NCI-H1417 treated with DMSO at 0.1 percent for 48 hours (cell line): ENCODE data around the gene MYOT.
"Not testable (repeated sequence)": the region's sequence is repeated elsewhere in the genome, so short reads cannot be mapped to it uniquely, and the experiment has no call there.

Source experiments
- DNase-seq: peaks from one replicate; lab custom pipeline; 2025; lab: John Stamatoyannopoulos, UW

MYOT gene

GRCh38 chr5:137856916-137857862 lies 10.5 kb upstream of the MYOT start:
- DNase-seq = no peak

DNA sequence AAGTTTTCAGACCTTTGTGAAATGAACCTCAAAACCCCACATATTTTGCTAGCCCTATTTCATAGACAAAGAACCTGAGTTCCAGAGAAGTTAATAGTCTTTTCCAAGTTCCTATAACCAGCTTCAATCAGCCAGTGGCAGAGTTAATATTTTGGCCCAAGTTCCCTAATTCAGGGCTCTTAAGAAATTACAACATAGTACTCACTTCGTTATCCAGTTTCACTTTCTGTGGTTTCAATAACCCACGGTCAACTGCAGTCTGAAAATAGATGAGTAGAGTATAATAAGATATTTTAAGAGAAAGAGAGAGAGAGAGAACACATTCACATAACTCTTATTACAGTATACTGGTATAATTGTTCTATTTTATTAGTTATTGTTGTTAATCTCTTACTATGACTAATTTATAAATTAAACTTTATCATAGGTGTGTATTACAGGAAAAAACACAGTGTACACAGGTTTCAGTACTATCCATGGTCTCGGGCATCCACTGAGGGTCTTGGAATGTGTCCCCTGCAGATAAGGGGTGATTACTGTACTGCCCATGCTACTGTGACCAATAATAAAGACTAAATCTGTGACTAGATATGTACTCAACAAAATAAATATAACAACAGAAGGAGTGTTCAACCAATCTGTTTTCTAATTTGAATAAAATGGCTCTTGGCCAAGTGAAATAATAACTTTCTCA lies 9.3 kb upstream of the MYOT start:
- no peak for DNase-seq

DNA sequence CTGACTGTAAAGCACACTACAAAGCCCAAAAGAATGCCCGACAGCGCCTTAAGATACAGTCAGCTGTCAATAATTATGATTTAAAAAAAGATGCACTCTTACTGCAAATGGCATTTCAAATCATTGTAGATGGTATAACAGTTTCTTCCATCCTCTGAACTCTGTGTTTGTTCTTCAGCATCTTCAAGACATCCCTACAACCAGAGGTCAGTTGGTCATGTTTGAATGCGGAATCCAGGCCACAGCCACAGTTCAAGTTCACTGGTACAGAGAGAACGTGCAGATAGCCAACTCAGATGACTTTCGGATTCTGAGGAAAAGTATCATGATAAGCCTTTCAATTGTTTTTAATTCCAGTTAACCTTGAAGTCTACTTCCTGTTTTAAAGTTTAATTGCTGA lies 8.7 kb upstream of the MYOT start:
- DNase-seq = no peak

DNA sequence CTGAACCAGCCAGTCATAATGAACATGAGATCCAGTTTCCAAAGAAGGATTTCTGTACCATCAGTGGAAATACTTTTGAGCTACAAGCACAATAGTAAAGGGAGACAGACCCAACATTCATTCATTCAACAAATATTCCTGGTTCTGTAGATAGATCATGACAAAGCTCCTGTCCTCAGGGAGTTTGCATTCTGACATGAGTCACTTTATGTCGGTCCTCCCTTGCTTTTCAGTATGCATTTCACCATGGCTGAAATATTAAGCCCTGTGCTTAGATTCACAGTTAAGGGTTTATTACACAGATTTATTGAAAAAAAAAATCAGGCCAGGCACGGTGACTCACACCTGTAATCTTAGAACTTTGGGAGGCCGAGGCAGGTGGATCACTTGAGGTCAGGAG lies 5.4 kb upstream of the MYOT start:
- no peak for DNase-seq

GRCh38 chr5:137863653-137864052 lies 4.0 kb upstream of the MYOT start:
- DNase-seq = not testable (repeated sequence)

DNA sequence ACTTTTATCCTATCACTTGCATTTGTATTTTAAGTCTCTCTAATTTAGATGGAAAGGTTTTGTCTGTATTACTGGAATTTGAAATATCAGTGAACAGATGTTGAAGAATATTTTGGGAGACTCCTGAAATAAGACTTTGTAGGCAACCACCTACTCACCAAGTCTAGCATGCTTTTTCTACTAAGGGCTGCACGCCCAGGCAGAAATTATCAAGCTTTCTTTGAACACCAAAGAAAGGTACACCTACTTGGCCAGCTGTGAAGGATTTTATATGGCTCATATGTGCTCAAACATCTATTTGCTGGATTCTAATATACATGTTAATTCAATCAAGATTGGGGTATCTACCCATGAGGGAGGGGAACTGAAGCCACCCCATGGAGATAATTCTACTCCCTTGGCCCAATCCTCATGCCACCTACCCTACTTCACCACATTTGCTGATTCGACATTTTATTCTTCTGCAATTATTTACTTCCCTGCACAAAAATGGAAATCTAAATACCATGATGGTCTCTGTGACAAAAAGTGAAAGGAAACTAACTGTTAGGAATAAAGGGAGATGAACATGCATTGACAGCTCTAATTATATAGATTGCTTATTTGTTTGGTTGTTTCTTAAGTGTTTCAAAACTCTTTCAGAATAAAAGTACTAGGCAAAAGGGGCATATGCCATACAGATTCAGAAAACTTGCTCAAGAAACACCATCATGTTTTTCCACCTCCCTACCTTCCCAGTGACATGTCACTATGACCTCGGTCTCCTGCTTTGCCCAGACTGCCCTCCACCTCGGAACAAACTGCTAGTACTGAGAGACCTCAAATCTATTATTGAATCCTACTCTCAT lies 895 bp upstream of the MYOT start:
- DNase-seq = no peak

DNA sequence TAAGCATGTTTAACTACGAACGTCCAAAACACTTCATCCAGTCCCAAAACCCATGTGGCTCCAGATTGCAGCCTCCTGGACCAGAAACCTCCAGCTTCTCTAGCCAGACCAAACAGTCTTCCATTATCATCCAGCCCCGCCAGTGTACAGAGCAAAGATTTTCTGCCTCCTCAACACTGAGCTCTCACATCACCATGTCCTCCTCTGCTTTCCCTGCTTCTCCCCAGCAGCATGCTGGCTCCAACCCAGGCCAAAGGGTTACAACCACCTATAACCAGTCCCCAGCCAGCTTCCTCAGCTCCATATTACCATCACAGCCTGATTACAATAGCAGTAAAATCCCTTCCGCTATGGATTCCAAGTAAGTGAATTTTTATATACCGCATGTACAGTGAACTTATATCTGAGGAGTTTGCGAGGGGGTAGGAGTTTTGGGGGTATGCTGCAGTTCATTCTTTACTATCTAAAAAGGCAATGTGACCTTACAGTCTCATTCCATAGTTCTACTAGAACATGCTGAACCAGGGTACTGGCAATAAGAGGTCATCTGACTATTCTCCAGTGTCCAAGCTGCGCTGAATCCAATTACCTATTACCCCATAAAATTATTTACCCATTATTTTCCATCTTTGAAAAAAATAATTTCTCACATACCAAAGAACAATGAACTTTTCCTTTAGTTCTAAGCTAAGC lies 3.1 kb downstream of the MYOT start:
- DNase-seq = no peak

- DNase-seq = no peak
Measured at GRCh38 chr5:137871571-137871970, 3.9 kb downstream of the MYOT start.

DNA sequence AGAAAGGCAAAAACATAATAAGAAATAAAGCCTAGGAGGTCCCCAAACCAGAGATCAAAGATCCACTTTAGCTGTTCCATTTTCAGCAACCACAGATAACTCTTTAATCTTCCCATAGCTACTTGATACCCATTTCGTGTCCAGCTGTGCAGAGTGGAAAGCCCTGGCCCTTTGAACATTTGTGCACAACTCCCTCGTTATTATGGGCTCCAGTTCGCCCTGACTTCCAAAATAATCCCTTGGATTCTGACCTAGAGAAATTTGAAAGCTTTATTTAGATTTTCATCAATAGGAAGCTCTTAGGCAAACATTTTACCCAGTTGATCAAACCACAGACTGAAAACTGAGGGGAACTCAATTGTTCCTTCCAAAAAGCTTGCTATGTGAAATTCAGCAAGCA lies 4.8 kb downstream of the MYOT start:
- DNase-seq = no peak

DNA sequence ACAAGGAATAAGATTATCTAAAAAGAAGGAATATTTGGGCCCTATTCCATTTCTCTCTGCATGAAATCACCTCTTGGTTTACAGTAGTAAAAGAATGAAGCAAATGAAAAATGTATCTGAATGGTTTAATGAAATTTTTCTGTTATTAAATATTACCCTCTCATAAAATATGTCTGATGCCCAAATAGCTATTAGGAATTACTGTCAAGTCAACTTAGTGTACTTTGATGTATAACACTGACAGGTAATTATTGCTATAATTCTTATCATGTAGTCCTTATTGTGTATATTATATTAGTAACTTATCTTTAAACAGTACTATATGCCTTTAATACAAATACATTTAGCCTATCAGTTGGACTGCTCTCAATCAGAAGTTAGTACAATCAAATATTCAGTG lies 8.4 kb downstream of the MYOT start:
- no peak for DNase-seq

GRCh38 chr5:137880313-137880712 lies 12.7 kb downstream of the MYOT start:
- no peak for DNase-seq

DNA sequence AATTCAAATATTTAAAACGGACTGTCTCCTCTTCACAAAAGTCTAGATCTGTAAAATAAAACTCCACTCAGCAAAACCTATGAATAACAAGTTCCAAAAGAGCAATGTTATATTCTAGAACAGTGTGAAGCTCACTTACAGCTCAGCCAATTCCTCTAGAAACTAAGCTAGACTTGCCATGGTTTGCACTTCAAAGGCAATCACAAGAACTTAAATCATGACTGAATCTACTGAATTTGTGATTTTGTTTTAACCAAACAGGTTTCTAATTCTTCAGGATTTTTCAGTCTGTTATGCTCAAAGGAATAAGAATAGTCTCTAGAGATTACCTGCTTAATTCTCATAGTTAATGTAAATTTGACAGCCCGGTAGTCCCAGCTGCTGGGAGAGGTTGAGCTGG lies 20.2 kb downstream of the MYOT start:
- no peak for DNase-seq

DNA sequence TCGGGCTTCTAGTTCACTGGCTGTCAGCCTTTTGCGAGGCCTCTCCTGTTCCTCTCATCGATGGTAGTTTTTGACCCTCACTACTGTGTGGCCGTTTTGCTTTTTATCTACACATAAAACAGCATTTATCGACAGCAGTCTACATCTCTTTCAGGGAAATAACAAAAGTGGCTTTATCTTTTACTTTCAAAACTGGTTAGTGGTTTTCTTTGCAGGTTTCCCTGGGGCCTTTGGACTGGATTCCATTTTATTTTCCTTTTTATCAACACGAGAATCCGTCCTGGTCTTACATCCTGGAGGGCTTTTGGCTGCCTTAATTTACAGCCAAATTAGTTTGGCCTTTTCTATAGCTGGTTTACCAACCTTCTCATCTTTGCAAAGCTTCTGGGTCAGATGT lies 20.8 kb downstream of the MYOT start:
- no peak for DNase-seq

DNA sequence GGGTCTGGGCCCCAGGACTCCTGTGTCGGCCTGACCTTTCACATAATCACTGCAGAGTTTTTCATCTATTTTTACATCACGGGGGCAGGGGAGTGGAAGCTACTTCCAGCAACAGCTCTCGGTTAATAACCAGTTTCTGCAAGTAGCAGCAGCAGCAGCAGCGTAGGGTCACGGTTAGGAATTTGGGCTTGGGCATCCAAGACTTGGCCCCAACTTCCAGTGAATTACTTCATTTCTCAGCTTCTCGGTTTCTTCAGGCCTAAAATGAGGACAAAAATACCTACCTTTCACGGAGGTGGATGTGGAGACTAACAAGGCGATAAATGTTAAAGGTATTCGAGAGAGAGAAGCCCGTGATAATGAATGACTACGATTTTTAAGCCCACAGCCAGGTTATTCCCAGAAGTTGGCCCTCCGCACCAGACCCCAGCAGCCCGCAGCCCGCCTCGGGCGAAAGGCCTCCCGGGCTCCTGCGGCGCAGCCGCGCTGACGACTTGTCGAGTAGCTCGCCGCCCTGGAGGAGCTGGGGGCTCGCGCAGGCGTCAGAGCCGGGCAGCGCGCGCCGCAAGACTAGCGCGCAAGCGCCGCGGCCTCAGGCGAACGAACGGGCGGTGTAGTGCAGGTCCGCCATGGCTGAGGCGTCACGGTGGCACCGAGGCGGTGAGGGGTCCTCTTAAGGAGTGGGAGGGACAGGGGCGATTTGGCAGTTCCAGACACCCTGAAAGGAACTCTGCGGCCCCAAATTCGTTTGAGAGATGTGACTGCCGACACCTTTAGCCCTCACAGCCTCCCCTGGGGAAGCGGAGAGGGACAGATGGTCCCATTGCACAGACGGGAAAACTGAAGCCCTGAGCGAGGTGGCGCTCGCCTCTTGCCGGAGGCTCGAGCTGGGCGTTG lies 21.5 kb downstream of the MYOT start, which contains the start of gene PKD2L2:
PKD2L2 (plus strand) TSS at position 595 of the 897 bp plus-strand sequence; CDS start at position 630, 35 bp downstream.
- no peak for DNase-seq

DNA sequence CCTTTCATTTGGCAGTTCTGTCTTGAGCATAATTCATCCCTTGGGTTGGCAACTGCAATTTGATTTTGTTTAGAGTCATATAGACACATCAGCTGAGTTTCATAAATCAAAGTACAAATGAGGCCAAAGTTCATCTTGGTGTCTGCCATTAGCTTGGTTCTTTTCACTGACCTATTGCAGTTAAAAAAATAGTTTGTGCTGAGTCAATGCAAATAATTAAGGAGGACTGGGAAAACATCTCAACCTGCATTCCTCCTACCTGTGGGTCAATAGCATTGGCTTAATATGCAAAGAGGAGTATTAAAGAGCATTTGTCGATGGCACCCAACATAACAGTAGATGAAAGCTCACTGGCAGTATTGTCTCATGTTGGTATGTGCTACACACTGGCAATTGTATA lies 23.2 kb downstream of the MYOT start:
- DNase-seq = no peak

DNA sequence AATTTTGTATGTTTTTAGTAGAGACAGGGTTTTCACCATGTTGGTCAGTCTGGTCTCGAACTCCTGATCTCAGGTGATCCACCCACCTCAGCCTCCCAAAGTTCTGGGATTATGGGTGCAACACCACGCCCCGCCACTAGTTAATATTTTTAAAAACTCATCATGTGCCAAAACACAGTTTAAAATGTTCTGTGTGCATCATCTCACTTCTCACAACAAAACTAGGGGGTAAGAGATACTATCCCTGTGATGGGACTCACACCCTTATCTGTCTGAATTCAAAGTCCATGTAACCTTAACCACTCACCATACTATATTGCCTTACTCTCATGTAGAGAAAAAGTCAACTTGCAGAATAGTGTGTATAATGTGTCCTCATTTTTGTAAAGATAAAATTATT lies 24.2 kb downstream of the MYOT start:
- no peak for DNase-seq

- no peak for DNase-seq
Measured at GRCh38 chr5:137894586-137894985, 26.9 kb downstream of the MYOT start.

DNA sequence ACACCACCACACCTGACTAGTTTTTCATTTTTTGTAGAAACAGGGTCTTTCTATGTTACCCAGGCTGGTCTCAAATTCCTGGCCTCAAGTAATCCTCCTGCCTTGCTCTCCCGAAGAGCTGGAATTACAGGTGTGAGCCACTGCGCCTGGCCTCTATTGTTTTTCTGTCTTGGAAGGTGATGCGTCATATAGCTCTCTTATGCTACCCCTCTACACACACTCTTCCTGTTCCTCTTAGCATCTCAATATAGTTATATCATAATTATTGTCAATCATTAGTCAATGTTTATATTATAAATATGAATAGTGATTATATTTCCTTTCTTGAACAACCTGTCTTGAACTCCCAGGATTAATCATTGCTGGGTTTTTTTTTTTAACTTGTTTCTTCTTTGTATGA lies 28.9 kb downstream of the MYOT start:
- no peak for DNase-seq

DNA sequence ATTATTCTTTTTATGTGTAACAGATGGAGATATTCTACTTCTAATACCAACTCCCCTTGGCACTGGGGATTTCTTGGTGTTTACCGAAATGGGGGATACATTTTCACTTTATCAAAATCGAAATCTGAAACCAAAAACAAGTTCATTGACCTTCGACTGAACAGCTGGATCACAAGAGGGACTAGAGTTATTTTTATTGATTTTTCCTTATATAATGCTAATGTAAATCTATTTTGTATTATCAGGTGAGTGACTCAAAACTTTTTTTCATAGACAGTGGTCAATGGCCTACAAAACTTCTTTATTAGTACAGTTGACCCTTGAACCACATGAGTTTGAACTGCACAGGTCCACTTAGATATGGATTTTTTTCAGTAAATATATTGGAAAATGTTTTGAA lies 31.8 kb downstream of the MYOT start:
- no peak for DNase-seq

- no peak for DNase-seq
Measured at GRCh38 chr5:137901011-137901817, 33.6 kb downstream of the MYOT start.
